Ishikawa (cell line): ENCODE measurements around the gene RAB40C.
A peak's percentile ranks its signal among the peaks of the same experiment; 100 is the strongest.

ENCODE experiments used
- CEBPB ChIP-seq: IDR thresholded peaks from 2 replicates; pipeline ENCODE4 v1.6.1; 2012
- CREB1 ChIP-seq: IDR thresholded peaks from 2 replicates; pipeline ENCODE4 v1.6.1; 2012; ENCODE audit warnings: low read depth
- EGR1 ChIP-seq: IDR thresholded peaks from 2 replicates; pipeline ENCODE4 v1.6.1; 2012
- EP300 ChIP-seq: IDR thresholded peaks from 2 replicates; pipeline ENCODE4 v1.6.1; 2012; ENCODE audit warnings: borderline replicate concordance
- FOXM1 ChIP-seq: IDR thresholded peaks from 2 replicates; pipeline ENCODE4 v1.6.1; 2012; ENCODE audit warnings: low read depth, borderline replicate concordance
- NFIC ChIP-seq: IDR thresholded peaks from 2 replicates; pipeline ENCODE4 v1.6.1; 2012
- RAD21 ChIP-seq: IDR thresholded peaks from 2 replicates; pipeline ENCODE4 v1.6.1; 2012; ENCODE audit warnings: low read depth
- TAF1 ChIP-seq: IDR thresholded peaks from 2 replicates; pipeline ENCODE4 v1.6.1; 2012; ENCODE audit warnings: low read depth, mild to moderate bottlenecking
- TCF12 ChIP-seq: IDR thresholded peaks from 2 replicates; pipeline ENCODE4 v1.6.1; 2012; ENCODE audit warnings: low read depth
- TEAD4 ChIP-seq: IDR thresholded peaks from 2 replicates; pipeline ENCODE4 v1.6.1; 2012
- YY1 ChIP-seq: IDR thresholded peaks from 2 replicates; pipeline ENCODE4 v1.6.1; 2012; ENCODE audit warnings: low read depth
- ZBTB7A ChIP-seq: IDR thresholded peaks from 2 replicates; pipeline ENCODE4 v1.6.1; 2012; ENCODE audit warnings: low read depth
- TF ChIP-seq, protein P1 (sequence below): IDR thresholded peaks from 2 replicates; pipeline ENCODE4 v1.6.1; 2012
- TF ChIP-seq, protein P2 (sequence below): IDR thresholded peaks from 2 replicates; pipeline ENCODE4 v1.6.1; 2012
- TF ChIP-seq, protein P3 (sequence below): IDR thresholded peaks from 2 replicates; pipeline ENCODE4 v1.6.1; 2012; ENCODE audit warnings: low read depth, mild to moderate bottlenecking

RAB40C gene

DNA sequence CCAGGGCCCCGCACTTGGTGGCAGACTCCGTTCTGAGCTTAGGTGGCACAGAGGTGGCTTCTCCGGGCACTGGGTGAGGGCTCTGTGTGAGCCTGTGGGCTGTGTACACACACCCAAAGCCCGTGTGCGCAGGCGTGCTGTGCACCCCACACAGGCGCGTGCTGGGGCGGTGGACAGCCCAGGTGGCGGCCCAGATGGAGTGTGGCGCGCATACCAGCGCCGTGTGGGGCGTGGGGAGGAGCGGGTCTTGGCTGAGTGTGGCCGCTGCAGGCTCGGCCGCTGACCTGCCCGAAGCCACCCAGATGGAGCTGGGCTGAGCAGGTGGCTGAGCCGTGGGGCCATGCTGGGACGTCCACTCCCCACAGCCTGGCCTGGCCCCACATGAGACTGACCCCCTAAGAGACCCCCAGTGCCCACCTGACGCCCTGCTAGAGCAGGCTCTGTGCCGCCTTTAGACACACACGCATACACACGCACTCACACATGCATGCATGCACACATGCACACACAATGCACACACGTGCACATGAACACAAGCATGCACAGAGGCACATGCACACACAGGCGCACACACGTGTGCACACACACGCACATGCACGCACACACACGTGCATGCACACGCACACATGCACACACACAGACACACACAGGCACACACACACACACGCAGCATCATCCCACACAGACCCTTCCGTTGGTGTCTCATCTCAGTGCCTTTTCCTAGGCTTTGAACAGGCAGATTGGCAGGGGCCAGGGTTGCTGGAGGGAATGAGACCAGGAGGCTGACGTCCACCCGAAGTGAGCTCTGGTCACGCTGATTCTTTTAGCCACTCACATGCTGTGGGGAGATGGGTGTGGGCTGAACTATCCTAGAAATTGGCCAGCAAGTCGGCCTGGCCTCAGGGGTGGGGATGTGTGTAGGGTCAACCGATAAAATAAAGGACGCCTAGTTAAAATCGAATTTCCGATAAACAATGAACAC lies 27.6 kb upstream of the RAB40C start:
- TF ChIP-seq CEBPB (no peak), CREB1 (no peak), TEAD4 (peak; percentile 55)
- TF ChIP-seq, protein P1, sequence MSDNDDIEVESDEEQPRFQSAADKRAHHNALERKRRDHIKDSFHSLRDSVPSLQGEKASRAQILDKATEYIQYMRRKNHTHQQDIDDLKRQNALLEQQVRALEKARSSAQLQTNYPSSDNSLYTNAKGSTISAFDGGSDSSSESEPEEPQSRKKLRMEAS: no peak

DNA sequence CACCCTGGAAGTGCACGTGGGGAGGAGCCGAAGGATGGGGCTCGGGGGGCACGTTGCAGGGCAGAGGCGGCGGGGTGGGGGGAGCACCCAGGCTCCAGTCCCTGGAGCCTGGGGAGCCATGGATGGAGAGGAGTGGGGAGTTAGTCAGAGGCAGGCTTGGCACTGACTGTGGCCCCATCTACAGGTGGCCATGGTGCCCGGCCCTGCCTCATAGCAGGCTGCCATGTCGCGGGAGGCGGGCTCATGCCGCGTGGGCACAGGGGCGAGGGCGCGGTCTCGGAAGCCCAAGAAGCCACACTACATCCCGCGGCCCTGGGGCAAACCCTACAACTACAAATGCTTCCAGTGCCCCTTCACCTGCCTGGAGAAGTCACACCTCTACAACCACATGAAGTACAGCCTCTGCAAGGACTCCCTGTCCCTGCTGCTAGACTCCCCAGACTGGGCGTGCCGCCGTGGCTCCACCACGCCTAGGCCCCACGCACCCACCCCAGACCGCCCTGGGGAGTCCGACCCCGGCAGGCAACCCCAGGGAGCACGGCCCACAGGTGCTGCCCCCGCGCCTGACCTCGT lies 26.7 kb upstream of the RAB40C start:
- TF ChIP-seq, protein P1: no peak
- TF ChIP-seq ZBTB7A: no peak
- TF ChIP-seq FOXM1: no peak
- TF ChIP-seq TCF12: no peak
- TF ChIP-seq, protein P2, sequence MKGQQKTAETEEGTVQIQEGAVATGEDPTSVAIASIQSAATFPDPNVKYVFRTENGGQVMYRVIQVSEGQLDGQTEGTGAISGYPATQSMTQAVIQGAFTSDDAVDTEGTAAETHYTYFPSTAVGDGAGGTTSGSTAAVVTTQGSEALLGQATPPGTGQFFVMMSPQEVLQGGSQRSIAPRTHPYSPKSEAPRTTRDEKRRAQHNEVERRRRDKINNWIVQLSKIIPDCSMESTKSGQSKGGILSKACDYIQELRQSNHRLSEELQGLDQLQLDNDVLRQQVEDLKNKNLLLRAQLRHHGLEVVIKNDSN: no peak
- no peak for TF ChIP-seq CEBPB
- TF ChIP-seq RAD21: no peak
- no peak for TF ChIP-seq CREB1
- TF ChIP-seq YY1: no peak
- TF ChIP-seq EGR1: no peak
- no peak for TF ChIP-seq EP300
- TF ChIP-seq, protein P3, sequence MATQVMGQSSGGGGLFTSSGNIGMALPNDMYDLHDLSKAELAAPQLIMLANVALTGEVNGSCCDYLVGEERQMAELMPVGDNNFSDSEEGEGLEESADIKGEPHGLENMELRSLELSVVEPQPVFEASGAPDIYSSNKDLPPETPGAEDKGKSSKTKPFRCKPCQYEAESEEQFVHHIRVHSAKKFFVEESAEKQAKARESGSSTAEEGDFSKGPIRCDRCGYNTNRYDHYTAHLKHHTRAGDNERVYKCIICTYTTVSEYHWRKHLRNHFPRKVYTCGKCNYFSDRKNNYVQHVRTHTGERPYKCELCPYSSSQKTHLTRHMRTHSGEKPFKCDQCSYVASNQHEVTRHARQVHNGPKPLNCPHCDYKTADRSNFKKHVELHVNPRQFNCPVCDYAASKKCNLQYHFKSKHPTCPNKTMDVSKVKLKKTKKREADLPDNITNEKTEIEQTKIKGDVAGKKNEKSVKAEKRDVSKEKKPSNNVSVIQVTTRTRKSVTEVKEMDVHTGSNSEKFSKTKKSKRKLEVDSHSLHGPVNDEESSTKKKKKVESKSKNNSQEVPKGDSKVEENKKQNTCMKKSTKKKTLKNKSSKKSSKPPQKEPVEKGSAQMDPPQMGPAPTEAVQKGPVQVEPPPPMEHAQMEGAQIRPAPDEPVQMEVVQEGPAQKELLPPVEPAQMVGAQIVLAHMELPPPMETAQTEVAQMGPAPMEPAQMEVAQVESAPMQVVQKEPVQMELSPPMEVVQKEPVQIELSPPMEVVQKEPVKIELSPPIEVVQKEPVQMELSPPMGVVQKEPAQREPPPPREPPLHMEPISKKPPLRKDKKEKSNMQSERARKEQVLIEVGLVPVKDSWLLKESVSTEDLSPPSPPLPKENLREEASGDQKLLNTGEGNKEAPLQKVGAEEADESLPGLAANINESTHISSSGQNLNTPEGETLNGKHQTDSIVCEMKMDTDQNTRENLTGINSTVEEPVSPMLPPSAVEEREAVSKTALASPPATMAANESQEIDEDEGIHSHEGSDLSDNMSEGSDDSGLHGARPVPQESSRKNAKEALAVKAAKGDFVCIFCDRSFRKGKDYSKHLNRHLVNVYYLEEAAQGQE: no peak
- TF ChIP-seq TAF1: no peak
- TF ChIP-seq NFIC: no peak
- TF ChIP-seq TEAD4: no peak

DNA sequence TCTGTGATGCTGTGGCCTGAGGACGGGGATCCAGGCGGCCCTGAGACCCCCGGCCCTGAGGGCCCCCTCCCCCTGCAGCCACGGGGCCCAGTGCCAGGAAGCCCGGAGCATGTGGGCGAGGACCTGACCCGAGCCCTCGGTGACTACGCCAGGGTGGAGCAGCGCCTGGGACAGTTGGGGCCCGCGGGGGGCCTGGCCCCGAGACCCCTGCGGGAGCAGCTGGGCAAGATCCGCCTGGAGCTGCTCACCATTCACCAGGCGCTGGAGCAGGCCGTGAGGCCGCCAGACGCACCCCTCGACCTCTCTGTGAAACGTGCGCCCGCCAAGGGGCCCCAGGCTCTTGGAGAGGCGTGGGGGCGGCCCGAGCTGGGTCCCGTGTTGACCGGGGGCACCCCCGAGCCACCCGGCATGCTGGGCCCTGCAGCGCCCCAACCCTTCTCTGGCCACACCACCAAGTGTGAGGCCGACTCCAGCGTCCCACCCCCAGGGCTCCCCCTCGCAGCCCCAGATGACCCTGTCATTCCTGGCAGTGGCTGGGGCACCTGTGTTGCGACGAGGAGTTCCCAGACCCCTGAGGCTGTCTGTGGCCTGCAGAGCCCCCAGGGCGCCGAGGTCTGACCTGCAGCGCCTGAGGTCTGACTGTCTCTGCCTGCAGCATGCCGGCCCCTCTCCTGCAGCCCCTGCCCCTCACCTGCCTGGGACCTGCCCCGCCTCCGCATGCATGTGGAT lies 25.0 kb upstream of the RAB40C start:
- TF ChIP-seq, protein P1: no peak

DNA sequence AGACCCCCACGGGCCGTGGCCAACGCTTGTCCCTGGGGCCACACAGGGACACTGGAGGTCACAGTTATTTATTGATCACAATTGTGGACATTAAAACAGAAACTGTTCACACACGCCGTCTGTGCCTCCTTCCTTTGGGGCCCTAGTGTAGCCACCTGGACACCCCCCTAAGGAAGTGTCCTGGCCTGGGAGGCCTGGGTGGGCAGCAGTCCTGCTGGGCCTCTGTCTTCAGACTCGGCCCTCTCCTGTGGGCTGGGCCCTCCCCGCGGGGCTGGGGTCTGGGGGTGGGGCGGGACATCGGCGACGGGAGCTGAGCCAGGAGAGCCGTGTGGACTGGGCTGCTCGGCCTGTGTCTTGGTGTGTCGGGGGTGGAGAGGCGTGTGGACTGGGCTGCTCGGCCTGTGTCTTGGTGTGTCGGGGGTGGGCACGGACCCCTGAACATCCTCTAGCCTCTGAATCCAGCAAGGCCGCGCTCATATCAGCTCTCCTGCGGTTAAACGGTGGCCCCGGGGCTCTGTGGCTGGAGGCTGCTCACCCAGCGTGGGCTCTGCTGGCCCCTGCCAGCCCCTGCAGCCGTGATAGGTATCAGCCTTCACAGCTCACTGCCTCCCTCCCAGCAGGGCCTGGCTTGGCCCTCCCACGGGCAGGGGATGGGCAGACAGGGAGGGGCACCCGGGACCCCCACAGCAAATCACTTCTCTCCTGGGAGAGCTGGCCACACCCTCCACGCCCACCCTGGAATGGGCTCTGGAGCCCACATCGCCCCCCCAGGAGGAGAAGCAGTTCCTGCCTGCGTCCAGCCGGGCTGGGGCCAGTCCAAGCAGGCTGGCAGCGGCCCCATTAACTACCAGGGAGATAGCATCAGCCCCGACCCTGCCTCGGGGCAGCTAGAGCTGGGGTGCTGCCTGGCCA lies 24.2 kb upstream of the RAB40C start:
- no peak for TF ChIP-seq CEBPB
- peak; percentile 82; the same call in 1 of the 2 replicates for TF ChIP-seq ZBTB7A
- 0 out of 2 replicates have a peak, but pooled peaks have one; percentile 4 for TF ChIP-seq TAF1
- 0 out of 2 replicates have a peak, but pooled peaks have one; percentile 20 for TF ChIP-seq TCF12
- TF ChIP-seq, protein P3: no peak
- TF ChIP-seq EGR1: no peak; the same call in 1 of the 2 replicates
- TF ChIP-seq NFIC: peak; percentile 56; the same call in 1 of the 2 replicates
